GM21447 (cell line): Measurements from ENCODE around the gene SIX1.

Experiments
- ATAC-seq: cut with Tn5 transposase; IDR thresholded peaks from one replicate; pipeline ENCODE4 v1.9.1; 2021; ENCODE audit not compliant: unreplicated experiment

Gene SIX1

GRCh38 chr14:60648934-60649874 is at the start of gene SIX1:
Gene SIX1, minus strand, starts transcription at chr14:60649477. Its CDS starts 288 bp downstream, at chr14:60649189.
- peak; percentile 50 for ATAC-seq

- no peak for ATAC-seq
Observed at GRCh38 chr14:60695327-60695726, 46.0 kb upstream of the SIX1 start.

GRCh38 chr14:60691383-60692113 is 42.3 kb upstream of the SIX1 start:
- ATAC-seq = no peak

- no peak for ATAC-seq
Observed at GRCh38 chr14:60686865-60687264, 37.6 kb upstream of the SIX1 start.

GRCh38 chr14:60684203-60684602 is 34.9 kb upstream of the SIX1 start:
- no peak for ATAC-seq

GRCh38 chr14:60681271-60681670 is 32.0 kb upstream of the SIX1 start:
- no peak for ATAC-seq

- ATAC-seq = no peak
Observed at GRCh38 chr14:60680511-60680910, 31.2 kb upstream of the SIX1 start.

- ATAC-seq = no peak
Observed at GRCh38 chr14:60679566-60680258, 30.4 kb upstream of the SIX1 start.

GRCh38 chr14:60677701-60678100 is 28.4 kb upstream of the SIX1 start:
- no peak for ATAC-seq

- ATAC-seq = no peak
Observed at GRCh38 chr14:60670989-60671388, 21.7 kb upstream of the SIX1 start.

- no peak for ATAC-seq
Observed at GRCh38 chr14:60668431-60669112, 19.3 kb upstream of the SIX1 start.

GRCh38 chr14:60665177-60665550 is 15.9 kb upstream of the SIX1 start:
- no peak for ATAC-seq

GRCh38 chr14:60662982-60663381 is 13.7 kb upstream of the SIX1 start:
- ATAC-seq = no peak

GRCh38 chr14:60661721-60662120 is 12.4 kb upstream of the SIX1 start:
- ATAC-seq = no peak

GRCh38 chr14:60658909-60659585 is 9.8 kb upstream of the SIX1 start:
- ATAC-seq = no peak

GRCh38 chr14:60658211-60658690 is 9.0 kb upstream of the SIX1 start:
- no peak for ATAC-seq

- no peak for ATAC-seq
Observed at GRCh38 chr14:60657456-60658210, 8.4 kb upstream of the SIX1 start.

GRCh38 chr14:60656686-60657455 is 7.6 kb upstream of the SIX1 start:
- peak; percentile 89 for ATAC-seq
